Measurements from ENCODE around the gene LEF1. TPM values are rescaled to one million over a fixed set of nuclear protein-coding genes. Genes with fewer than 3 reads are reported as not detected.

LEF1 gene
- total RNA-seq, 2 donors from 2014 or later = 22.4 to 26.8 TPM

- Histone ChIP-seq H3K27me3 (replicated peaks; ENCODE audit: insufficient read depth) (no peaks in the 10 kb centered on the region), H3K4me3 (no peak overlapping the region), H3K27ac (no peak overlapping the region), H3K4me1 (replicated peaks) (no peaks in the 10 kb centered on the region), H3K9me3 (no peaks in the 10 kb centered on the region), H3K36me3 (no peaks in the 10 kb centered on the region)
- intact Hi-C loops (cut with DNase I) = no loop called here
- 22% methylated on average over 9 of the region's 9 CpGs for WGBS
- no peak for DNase-seq (ENCODE audit: low spot score)
- no peak for TF ChIP-seq POLR2A (IDR thresholded peaks at IDR 0.05)
- no peak for TF ChIP-seq CTCF (IDR thresholded peaks at IDR 0.05)
- no peak for TF ChIP-seq POLR2AphosphoS5 (IDR thresholded peaks at IDR 0.05)
These were observed 123.6 kb downstream of the LEF1 start for GRCh38 chr4:108044951-108045686.

- Histone ChIP-seq H3K4me1 (replicated peaks) (no peaks in the 10 kb centered on the region), H3K9me3 (no peaks in the 10 kb centered on the region), H3K27me3 (replicated peaks; ENCODE audit: insufficient read depth) (no peaks in the 10 kb centered on the region), H3K36me3 (no peaks in the 10 kb centered on the region), H3K27ac (no peak overlapping the region), H3K4me3 (no peak overlapping the region)
- 69% methylated on average over 5 of the region's 5 CpGs for WGBS
- no peak for DNase-seq (ENCODE audit: low spot score)
- TF ChIP-seq CTCF (IDR thresholded peaks at IDR 0.05) (no peak), POLR2A (IDR thresholded peaks at IDR 0.05) (no peak), POLR2AphosphoS5 (IDR thresholded peaks at IDR 0.05) (no peak)
- intact Hi-C loops (cut with DNase I) = no loop called here
These were observed 125.2 kb downstream of the LEF1 start for GRCh38 chr4:108043526-108043925.

- no peak overlapping the region for H3K4me3 ChIP-seq
- H3K4me1 ChIP-seq (replicated peaks) = no peaks in the 10 kb centered on the region
- H3K36me3 ChIP-seq = no peaks in the 10 kb centered on the region
- TF ChIP-seq POLR2A (IDR thresholded peaks at IDR 0.05) (no peak), CTCF (IDR thresholded peaks at IDR 0.05) (no peak)
- intact Hi-C loops (cut with DNase I) = no loop called here
- no peaks in the 10 kb centered on the region for H3K27me3 ChIP-seq (replicated peaks; ENCODE audit: insufficient read depth)
- H3K9me3 ChIP-seq = no peaks in the 10 kb centered on the region
- H3K27ac ChIP-seq = no peak overlapping the region
- WGBS = 85% methylated on average over 3 of the region's 3 CpGs
- no peak for DNase-seq (ENCODE audit: low spot score)
These were observed 125.8 kb downstream of the LEF1 start for GRCh38 chr4:108042927-108043326.

- Histone ChIP-seq H3K27me3 (replicated peaks; ENCODE audit: insufficient read depth) (no peaks in the 10 kb centered on the region), H3K27ac (no peak overlapping the region), H3K4me1 (replicated peaks) (no peaks in the 10 kb centered on the region), H3K9me3 (no peaks in the 10 kb centered on the region), H3K36me3 (no peaks in the 10 kb centered on the region), H3K4me3 (no peak overlapping the region)
- no peak for DNase-seq (ENCODE audit: low spot score)
- WGBS = 87% methylated on average over 2 of the region's 2 CpGs
- TF ChIP-seq POLR2A (IDR thresholded peaks at IDR 0.05) (no peak), CTCF (IDR thresholded peaks at IDR 0.05) (no peak), POLR2AphosphoS5 (IDR thresholded peaks at IDR 0.05) (no peak)
- intact Hi-C loops (cut with DNase I) = no loop called here
These were observed 130.8 kb downstream of the LEF1 start for GRCh38 chr4:108037884-108038283.

- TF ChIP-seq POLR2A (IDR thresholded peaks at IDR 0.05) (no peak), CTCF (IDR thresholded peaks at IDR 0.05) (no peak), POLR2AphosphoS5 (IDR thresholded peaks at IDR 0.05) (no peak)
- no peak for DNase-seq (ENCODE audit: low spot score)
- no peak overlapping the region for H3K4me3 ChIP-seq
- H3K36me3 ChIP-seq = no peaks in the 10 kb centered on the region
- intact Hi-C loops (cut with DNase I) = no loop called here
- H3K4me1 ChIP-seq (replicated peaks) = no peaks in the 10 kb centered on the region
- no peaks in the 10 kb centered on the region for H3K9me3 ChIP-seq
- 81% methylated on average over 7 of the region's 7 CpGs for WGBS
- H3K27me3 ChIP-seq (replicated peaks; ENCODE audit: insufficient read depth) = no peaks in the 10 kb centered on the region
- H3K27ac ChIP-seq = no peak overlapping the region
These were observed 132.5 kb downstream of the LEF1 start for GRCh38 chr4:108036213-108036612.

All from prostate gland (tissue), 2 donors.